Measurements from ENCODE around the gene LIF. TPM values are rescaled to one million over a fixed set of nuclear protein-coding genes. Genes with fewer than 3 reads are reported as not detected.

LIF gene
- total and polyA plus RNA-seq, 5 experiments from 2014 or later, result not detected

DNA sequence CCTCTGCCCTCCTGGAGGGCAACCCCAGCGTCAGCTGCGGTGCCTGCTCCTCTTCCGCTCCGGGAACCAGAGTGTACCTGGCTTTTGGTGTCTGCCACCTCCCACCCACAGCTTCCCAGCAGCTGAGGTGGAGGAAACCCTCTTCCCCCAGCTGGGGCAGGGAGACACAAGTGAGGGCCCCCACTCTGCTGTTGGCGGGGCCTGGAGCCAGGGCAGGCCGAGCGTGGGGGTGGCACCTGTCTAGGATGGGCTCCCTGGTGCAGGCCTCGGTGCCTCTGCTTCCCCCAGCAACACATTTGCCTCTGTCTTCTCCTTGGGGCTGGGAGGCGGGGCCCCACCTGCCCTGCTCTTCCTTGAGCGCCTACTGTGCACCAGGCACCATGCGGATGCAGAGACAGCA, 13.7 kb upstream of the LIF start:
- peaks cover 17 to 32% (median 24%) of the 10 kb centered on the region in 4 donors for H3K4me1 Mint-ChIP-seq
- POLR2A ChIA-PET, result interaction anchor here (0.6 kb wide), 1 partner anchor 65 kb away, joined by 3 read pairs; no protein-coding TSS in a partner anchor
- no peaks in the 10 kb centered on the region for H3K27me3 Mint-ChIP-seq
- no peak overlapping the region for H3K4me3 Mint-ChIP-seq
- no peaks in the 10 kb centered on the region for H3K9me3 Mint-ChIP-seq
- no peaks in the 10 kb centered on the region for H3K36me3 Mint-ChIP-seq
- H3K27ac Mint-ChIP-seq, result peak overlapping the region in 1 of 10 donors; percentile 59
- ATAC-seq (no peak), DNase-seq (no peak)

GRCh38 chr22:30254314-30254713, 7.8 kb upstream of the LIF start:
- H3K27me3 Mint-ChIP-seq, result no peaks in the 10 kb centered on the region
- H3K4me1 Mint-ChIP-seq, result peaks cover 4 to 14% (median 8%) of the 10 kb centered on the region in 4 donors
- H3K4me3 Mint-ChIP-seq, result no peak overlapping the region
- H3K27ac Mint-ChIP-seq, result no peak overlapping the region
- no peak for DNase-seq
- no peak for ATAC-seq
- no peaks in the 10 kb centered on the region for H3K9me3 Mint-ChIP-seq
- H3K36me3 Mint-ChIP-seq, result no peaks in the 10 kb centered on the region
- POLR2A ChIA-PET, result interaction anchor here (1.2 kb wide), 1 partner anchor 8 kb away, joined by 3 read pairs; the partner anchor contains the start of gene LIF

- Mint-ChIP-seq H3K27me3 (peaks cover 0 to 8% (median 4%) of the 10 kb centered on the region in 5 donors), H3K9me3 (no peaks in the 10 kb centered on the region), H3K36me3 (no peaks in the 10 kb centered on the region), H3K4me1 (peaks cover 9 to 21% (median 13%) of the 10 kb centered on the region in 4 donors), H3K4me3 (no peak overlapping the region), H3K27ac (peak overlapping the region in 1 of 10 donors; percentile 52)
- ATAC-seq, result no peak
- DNase-seq, result no peak
- POLR2A ChIA-PET, result no interaction called here
Observed at GRCh38 chr22:30253205-30253852, 6.8 kb upstream of the LIF start.

GRCh38 chr22:30252411-30253204, 6.0 kb upstream of the LIF start:
- peaks cover 13 to 23% (median 18%) of the 10 kb centered on the region in 4 donors for H3K4me1 Mint-ChIP-seq
- no peaks in the 10 kb centered on the region for H3K36me3 Mint-ChIP-seq
- peak overlapping the region in 1 of 10 donors; percentile 34 for H3K27ac Mint-ChIP-seq
- H3K9me3 Mint-ChIP-seq, result no peaks in the 10 kb centered on the region
- H3K4me3 Mint-ChIP-seq, result no peak overlapping the region
- POLR2A ChIA-PET, result no interaction called here
- H3K27me3 Mint-ChIP-seq, result peaks cover 0 to 15% (median 11%) of the 10 kb centered on the region in 5 donors
- ATAC-seq (no peak), DNase-seq (no peak)

DNA sequence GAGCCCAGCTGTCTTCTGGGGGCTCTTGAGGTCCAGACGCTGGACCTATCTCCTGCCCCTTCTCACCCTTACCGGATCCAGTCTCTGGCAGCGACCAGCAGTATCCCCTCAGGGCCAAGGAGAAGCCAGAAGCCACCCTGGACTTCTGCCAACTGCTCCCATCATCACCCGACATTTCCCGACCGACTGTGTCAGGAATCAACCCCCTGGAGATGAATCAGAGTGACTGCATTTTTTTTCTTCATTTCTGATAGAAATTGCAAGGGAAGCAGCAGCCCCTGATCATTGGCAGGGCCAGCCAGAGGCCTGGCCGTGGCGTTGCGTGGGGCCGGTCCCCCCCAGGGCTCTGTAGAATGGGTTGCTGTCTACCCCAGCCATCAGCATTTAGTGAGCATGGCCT, 5.2 kb upstream of the LIF start:
- Mint-ChIP-seq H3K4me3 (peak overlapping the region in 1 of 10 donors; percentile 10), H3K9me3 (no peaks in the 10 kb centered on the region), H3K4me1 (peaks cover 17 to 30% (median 24%) of the 10 kb centered on the region in 4 donors), H3K27ac (peak overlapping the region in 1 of 10 donors; percentile 34), H3K27me3 (peaks cover 0 to 22% (median 12%) of the 10 kb centered on the region in 5 donors), H3K36me3 (no peaks in the 10 kb centered on the region)
- ATAC-seq (no peak), DNase-seq (no peak)
- POLR2A ChIA-PET, result no interaction called here

- H3K36me3 Mint-ChIP-seq, result no peaks in the 10 kb centered on the region
Observed at GRCh38 chr22:30250661-30251267, 4.2 kb upstream of the LIF start.

DNA sequence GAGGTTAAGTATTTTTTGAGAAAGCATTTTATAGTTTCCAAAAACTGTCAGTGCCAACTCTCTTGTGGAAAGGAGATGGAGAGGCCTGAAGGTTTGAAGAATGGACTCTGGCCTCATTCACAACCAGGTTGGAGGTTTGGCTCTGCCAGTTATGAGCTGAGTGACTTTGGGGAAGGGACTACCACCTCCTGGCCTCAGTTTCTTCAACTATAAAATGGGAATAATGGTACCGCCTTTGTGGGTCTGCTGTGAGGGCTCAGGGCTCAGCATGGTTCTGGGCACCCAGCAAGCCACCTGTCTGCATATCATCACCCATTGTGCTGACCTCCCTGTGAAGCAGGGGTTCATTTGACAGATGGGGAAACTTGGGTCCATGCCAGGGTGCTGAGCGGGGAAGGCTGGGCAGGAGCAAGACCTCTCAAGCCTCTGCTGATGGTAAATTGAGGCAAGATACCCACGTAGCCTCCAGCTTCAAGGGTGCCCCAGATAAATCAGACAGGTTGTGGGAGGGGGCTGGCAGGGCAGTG, 3.5 kb upstream of the LIF start:
- POLR2A ChIA-PET, result no interaction called here
- Mint-ChIP-seq H3K36me3 (no peaks in the 10 kb centered on the region), H3K4me1 (peaks cover 25 to 46% (median 31%) of the 10 kb centered on the region in 4 donors), H3K4me3 (no peak overlapping the region), H3K27ac (no peak overlapping the region), H3K9me3 (no peaks in the 10 kb centered on the region), H3K27me3 (peaks cover 2 to 34% (median 13%) of the 10 kb centered on the region in 5 donors)
- ATAC-seq (no peak), DNase-seq (no peak)

More at GRCh38 chr22:30250661-30251267, 4.2 kb upstream of the LIF start:
- Mint-ChIP-seq H3K27ac (no peak overlapping the region), H3K27me3 (peaks cover 2 to 32% (median 13%) of the 10 kb centered on the region in 5 donors), H3K4me1 (peaks cover 22 to 40% (median 28%) of the 10 kb centered on the region in 4 donors), H3K9me3 (no peaks in the 10 kb centered on the region), H3K4me3 (no peak overlapping the region)
- ATAC-seq (no peak), DNase-seq (no peak)
- POLR2A ChIA-PET, result no interaction called here

GRCh38 chr22:30249049-30250038, 2.8 kb upstream of the LIF start:
- Mint-ChIP-seq H3K4me1 (peaks cover 26 to 46% (median 32%) of the 10 kb centered on the region in 4 donors), H3K4me3 (peak overlapping the region in 1 of 10 donors; percentile 25), H3K27me3 (peaks cover 2 to 34% (median 13%) of the 10 kb centered on the region in 5 donors), H3K9me3 (no peaks in the 10 kb centered on the region), H3K36me3 (no peaks in the 10 kb centered on the region), H3K27ac (peak overlapping the region in 3 of 10 donors; percentile 29 to 47 (median 43))
- no peak for DNase-seq
- ATAC-seq, result no peak
- POLR2A ChIA-PET, result interaction anchor here (0.5 kb wide), 1 partner anchor 144 kb away, joined by 3 read pairs; no protein-coding TSS in a partner anchor

- Mint-ChIP-seq H3K4me3 (peak overlapping the region in 4 of 10 donors; percentile 20 to 66 (median 30)), H3K4me1 (peaks cover 27 to 46% (median 32%) of the 10 kb centered on the region in 4 donors), H3K27me3 (peaks cover 2 to 34% (median 13%) of the 10 kb centered on the region in 5 donors), H3K9me3 (no peaks in the 10 kb centered on the region), H3K27ac (peak overlapping the region in 4 of 10 donors; percentile 2 to 58 (median 30)), H3K36me3 (no peaks in the 10 kb centered on the region)
- DNase-seq, result no peak
- POLR2A ChIA-PET, result interaction anchor here (0.5 kb wide), 1 partner anchor 145 kb away, joined by 3 read pairs; no protein-coding TSS in a partner anchor
- no peak for ATAC-seq
Observed at GRCh38 chr22:30248484-30248883, 1.9 kb upstream of the LIF start.

- Mint-ChIP-seq H3K27me3 (peaks cover 2 to 34% (median 13%) of the 10 kb centered on the region in 5 donors), H3K4me1 (peaks cover 26 to 44% (median 32%) of the 10 kb centered on the region in 4 donors), H3K27ac (peak overlapping the region in 1 of 10 donors; percentile 2), H3K36me3 (no peaks in the 10 kb centered on the region), H3K4me3 (peak overlapping the region in 7 of 10 donors; percentile 16 to 50 (median 22)), H3K9me3 (no peaks in the 10 kb centered on the region)
- ATAC-seq, result no peak
- POLR2A ChIA-PET, result no interaction called here
- DNase-seq, result no peak
Observed at GRCh38 chr22:30247974-30248373, 1.4 kb upstream of the LIF start.

DNA sequence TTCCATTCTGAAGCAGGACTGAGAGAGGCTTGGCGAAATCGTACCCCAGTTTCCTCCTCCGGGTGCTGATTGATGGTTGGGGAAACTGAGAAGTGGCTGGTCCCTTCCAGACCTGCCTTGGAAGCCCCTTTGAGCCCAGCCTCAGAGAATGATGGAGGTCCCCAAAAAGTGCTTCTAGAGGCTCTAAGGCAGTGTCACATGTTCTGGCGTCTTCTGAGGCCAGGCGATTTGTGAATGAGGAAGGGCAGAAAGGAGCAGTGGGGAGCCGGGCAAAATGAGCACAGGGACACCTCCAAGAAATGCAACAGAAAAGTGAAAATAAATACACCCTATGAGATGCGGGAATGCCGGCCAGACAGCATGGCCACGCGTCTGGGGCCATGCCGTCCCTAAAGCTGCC, 1.0 kb upstream of the LIF start:
- no peaks in the 10 kb centered on the region for H3K36me3 Mint-ChIP-seq
- no peak for DNase-seq
- no peak for ATAC-seq
- H3K9me3 Mint-ChIP-seq, result no peaks in the 10 kb centered on the region
- H3K27me3 Mint-ChIP-seq, result peaks cover 2 to 34% (median 13%) of the 10 kb centered on the region in 5 donors
- POLR2A ChIA-PET, result no interaction called here
- no peak overlapping the region for H3K27ac Mint-ChIP-seq
- peak overlapping the region in 3 of 10 donors; percentile 8 to 66 (median 25) for H3K4me3 Mint-ChIP-seq
- H3K4me1 Mint-ChIP-seq, result peaks cover 24 to 39% (median 29%) of the 10 kb centered on the region in 4 donors
